ENCODE results near the gene LMNTD1. TPM values are rescaled to one million over a fixed set of nuclear protein-coding genes. Genes with fewer than 3 reads are reported as not detected.

The LMNTD1 gene
- polyA plus RNA-seq, 1 experiment = 0.57 TPM

DNA sequence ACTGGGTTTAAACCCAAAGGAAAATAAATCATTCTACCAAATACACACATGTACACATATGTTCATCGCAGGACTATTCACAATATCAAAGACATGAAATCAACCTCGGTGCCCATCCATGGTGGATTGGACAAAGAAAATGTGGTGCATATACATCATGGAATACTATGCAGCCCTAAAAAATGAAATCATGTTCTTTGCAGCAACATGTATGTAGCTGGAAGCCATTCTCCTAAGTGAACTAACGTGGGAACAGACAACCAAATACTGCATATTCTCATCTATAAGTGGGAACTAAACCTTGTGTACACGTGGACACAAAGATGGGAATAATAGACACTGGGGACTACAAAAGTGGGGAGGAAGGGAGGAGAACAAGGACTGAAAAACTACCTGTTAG, 96.6 kb downstream of the LMNTD1 start:
- DNase-seq (ENCODE audit: low read depth, low spot score) = no peak
- no peak overlapping the region for H3K4me3 ChIP-seq (ENCODE audit: low read depth, low read length)
- ChIA-PET CTCF (interaction anchor here (1.3 kb wide), 1 partner anchor 12 kb away, joined by 3 read pairs; no protein-coding TSS in a partner anchor), POLR2A (interaction anchor here (0.6 kb wide), 1 partner anchor 958 kb away, joined by 3 read pairs; no protein-coding TSS in a partner anchor)
- H3K9me3 ChIP-seq (ENCODE audit: control insufficient read depth, insufficient read depth, low read length) = peaks cover 8% of the 10 kb centered on the region; the same call in 1 of the 2 replicates
- H3K27ac ChIP-seq (ENCODE audit: low read depth, low read length) = no peak overlapping the region
- no peak for TF ChIP-seq CTCF (IDR thresholded peaks at IDR 0.05; ENCODE audit: low read depth, low read length)
- no peaks in the 10 kb centered on the region for H3K27me3 ChIP-seq (ENCODE audit: control insufficient read depth, insufficient read depth, low read length)

- peaks cover 8% of the 10 kb centered on the region; the same call in 1 of the 2 replicates for H3K9me3 ChIP-seq (ENCODE audit: control insufficient read depth, insufficient read depth, low read length)
- H3K4me3 ChIP-seq (ENCODE audit: low read depth, low read length) = no peak overlapping the region
- CTCF ChIA-PET = no interaction called here
- POLR2A ChIA-PET = no interaction called here
- H3K27ac ChIP-seq (ENCODE audit: low read depth, low read length) = no peak overlapping the region
- TF ChIP-seq CTCF (IDR thresholded peaks at IDR 0.05; ENCODE audit: low read depth, low read length) = no peak
- no peak for DNase-seq (ENCODE audit: low read depth, low spot score)
- no peaks in the 10 kb centered on the region for H3K27me3 ChIP-seq (ENCODE audit: control insufficient read depth, insufficient read depth, low read length)
These were observed 97.4 kb downstream of the LMNTD1 start for GRCh38 chr12:25455696-25456095.

DNA sequence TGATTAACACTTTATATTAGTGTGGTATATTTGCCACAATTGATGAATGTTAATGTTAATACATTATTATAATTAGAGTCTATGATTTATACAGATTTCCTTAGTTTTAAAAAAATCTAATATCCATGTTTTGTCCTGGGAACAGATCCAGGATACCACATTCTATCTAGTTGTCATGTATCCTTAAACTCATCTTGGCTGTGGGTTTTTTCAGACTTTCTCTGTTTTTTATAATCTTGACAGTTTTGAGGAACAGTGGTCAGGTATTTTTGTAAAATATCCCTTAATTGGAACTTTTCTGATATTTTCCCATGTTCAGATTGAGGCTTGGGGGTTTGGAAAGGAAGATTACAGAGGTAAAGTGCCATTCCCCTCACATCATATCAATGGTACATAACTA, 104.1 kb downstream of the LMNTD1 start:
- no peak for DNase-seq (ENCODE audit: low read depth, low spot score)
- Histone ChIP-seq H3K4me3 (ENCODE audit: low read depth, low read length) (no peak overlapping the region), H3K27ac (ENCODE audit: low read depth, low read length) (no peak overlapping the region), H3K27me3 (ENCODE audit: control insufficient read depth, insufficient read depth, low read length) (no peaks in the 10 kb centered on the region), H3K9me3 (ENCODE audit: control insufficient read depth, insufficient read depth, low read length) (peaks cover 4% of the 10 kb centered on the region; the same call in 1 of the 2 replicates)
- no peak for TF ChIP-seq CTCF (IDR thresholded peaks at IDR 0.05; ENCODE audit: low read depth, low read length)
- ChIA-PET CTCF (no interaction called here), POLR2A (no interaction called here)

DNA sequence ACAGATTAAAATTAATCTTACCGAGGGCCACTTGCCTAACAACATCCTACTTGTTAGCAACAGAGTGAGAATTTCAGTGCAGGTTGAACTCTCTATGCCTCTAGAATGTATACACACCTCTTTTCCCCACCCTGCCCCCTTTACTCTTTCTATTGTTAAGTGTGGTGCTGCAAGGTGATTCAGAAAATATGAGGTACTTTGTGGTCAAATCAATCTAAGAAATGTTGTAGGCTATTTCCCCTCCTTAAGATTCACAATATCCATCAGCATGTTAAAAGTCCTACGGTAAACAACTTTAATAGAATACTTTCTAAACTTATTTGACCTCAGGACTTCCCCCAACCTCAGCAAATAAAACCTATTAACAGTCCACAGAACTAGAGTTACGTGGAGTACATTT, 106.0 kb downstream of the LMNTD1 start:
- no peak for DNase-seq (ENCODE audit: low read depth, low spot score)
- no peaks in the 10 kb centered on the region for H3K27me3 ChIP-seq (ENCODE audit: control insufficient read depth, insufficient read depth, low read length)
- no peak overlapping the region for H3K27ac ChIP-seq (ENCODE audit: low read depth, low read length)
- CTCF ChIA-PET = interaction anchor here (2.1 kb wide), 1 partner anchor 11 kb away, joined by 8 read pairs; no protein-coding TSS in a partner anchor
- no peak for TF ChIP-seq CTCF (IDR thresholded peaks at IDR 0.05; ENCODE audit: low read depth, low read length)
- no peaks in the 10 kb centered on the region for H3K9me3 ChIP-seq (ENCODE audit: control insufficient read depth, insufficient read depth, low read length)
- POLR2A ChIA-PET = no interaction called here
- H3K4me3 ChIP-seq (ENCODE audit: low read depth, low read length) = no peak overlapping the region

GRCh38 chr12:25438638-25439037, 114.4 kb downstream of the LMNTD1 start:
- no peak overlapping the region for H3K27ac ChIP-seq (ENCODE audit: low read depth, low read length)
- DNase-seq (ENCODE audit: low read depth, low spot score) = no peak
- TF ChIP-seq CTCF (IDR thresholded peaks at IDR 0.05; ENCODE audit: low read depth, low read length) = no peak
- no peak overlapping the region for H3K4me3 ChIP-seq (ENCODE audit: low read depth, low read length)
- POLR2A ChIA-PET = interaction anchor here (1.1 kb wide), 1 partner anchor 414 kb away, joined by 3 read pairs; no protein-coding TSS in a partner anchor
- CTCF ChIA-PET = interaction anchor here (0.6 kb wide), 1 partner anchor 580 kb away, joined by 3 read pairs; no protein-coding TSS in a partner anchor
- no peaks in the 10 kb centered on the region for H3K27me3 ChIP-seq (ENCODE audit: control insufficient read depth, insufficient read depth, low read length)
- no peaks in the 10 kb centered on the region for H3K9me3 ChIP-seq (ENCODE audit: control insufficient read depth, insufficient read depth, low read length)
